Measurements from ENCODE around the gene ITPR1.

Gene ITPR1

DNA sequence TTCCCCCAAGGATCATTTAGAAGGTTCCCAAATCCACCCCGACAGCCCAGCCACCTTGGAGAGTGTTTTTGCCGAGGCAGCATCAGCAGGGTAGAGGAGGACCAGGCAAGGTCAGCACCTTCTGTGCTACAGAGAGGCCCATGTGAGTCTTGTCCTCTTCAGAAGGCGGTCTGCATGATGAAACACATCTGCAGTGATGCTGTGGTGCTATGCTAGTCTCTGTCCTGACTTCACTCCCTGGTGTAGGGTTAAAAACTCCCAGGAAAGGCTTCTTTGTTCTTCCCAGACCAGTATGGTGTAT, 87.9 kb downstream of the ITPR1 start:
- Histone ChIP-seq H3K9ac (ENCODE audit: low read depth, low read length) (no peak overlapping the region), H3K4me1 (ENCODE audit: insufficient read depth, low read length) (peaks cover 29% of the 10 kb centered on the region; the same call in 1 of the 2 replicates), H3K4me3 (ENCODE audit: low read length) (no peak overlapping the region), H3K27ac (ENCODE audit: low read depth, low read length) (no peak overlapping the region), H3K9me3 (ENCODE audit: insufficient read depth, low read depth, low read length) (no peaks in the 10 kb centered on the region), H3K36me3 (ENCODE audit: insufficient read depth, low read length) (no peaks in the 10 kb centered on the region), H3K27me3 (ENCODE audit: insufficient read depth, low read length) (no peaks in the 10 kb centered on the region)
- WGBS, result 87% methylated on average over 3 of the region's 3 CpGs

DNA sequence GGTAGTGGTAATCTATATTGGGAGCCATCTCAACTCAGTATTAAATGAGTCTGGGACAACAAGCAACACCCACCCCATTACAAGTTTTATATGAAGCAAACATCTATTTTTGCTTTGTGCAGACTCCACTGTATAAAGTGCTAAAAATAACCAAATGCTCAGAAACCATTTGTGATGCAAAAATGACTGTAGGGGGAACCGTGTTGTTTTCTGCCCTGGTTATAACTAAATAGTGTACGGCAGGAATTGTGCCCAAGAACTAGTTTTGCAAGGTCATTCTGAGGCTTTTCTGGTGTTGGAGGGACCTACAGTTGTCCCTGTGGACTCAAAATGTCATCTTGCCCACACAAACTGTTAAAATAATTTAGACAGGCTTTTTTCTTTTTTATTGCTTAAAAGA, 88.3 kb downstream of the ITPR1 start:
- WGBS, result 84% methylated on average over 2 of the region's 2 CpGs
- no peaks in the 10 kb centered on the region for H3K36me3 ChIP-seq (ENCODE audit: insufficient read depth, low read length)
- H3K27ac ChIP-seq (ENCODE audit: low read depth, low read length), result no peak overlapping the region
- no peaks in the 10 kb centered on the region for H3K27me3 ChIP-seq (ENCODE audit: insufficient read depth, low read length)
- peaks cover 29% of the 10 kb centered on the region; the same call in 1 of the 2 replicates for H3K4me1 ChIP-seq (ENCODE audit: insufficient read depth, low read length)
- no peak overlapping the region for H3K9ac ChIP-seq (ENCODE audit: low read depth, low read length)
- H3K4me3 ChIP-seq (ENCODE audit: low read length), result no peak overlapping the region
- H3K9me3 ChIP-seq (ENCODE audit: insufficient read depth, low read depth, low read length), result no peaks in the 10 kb centered on the region

DNA sequence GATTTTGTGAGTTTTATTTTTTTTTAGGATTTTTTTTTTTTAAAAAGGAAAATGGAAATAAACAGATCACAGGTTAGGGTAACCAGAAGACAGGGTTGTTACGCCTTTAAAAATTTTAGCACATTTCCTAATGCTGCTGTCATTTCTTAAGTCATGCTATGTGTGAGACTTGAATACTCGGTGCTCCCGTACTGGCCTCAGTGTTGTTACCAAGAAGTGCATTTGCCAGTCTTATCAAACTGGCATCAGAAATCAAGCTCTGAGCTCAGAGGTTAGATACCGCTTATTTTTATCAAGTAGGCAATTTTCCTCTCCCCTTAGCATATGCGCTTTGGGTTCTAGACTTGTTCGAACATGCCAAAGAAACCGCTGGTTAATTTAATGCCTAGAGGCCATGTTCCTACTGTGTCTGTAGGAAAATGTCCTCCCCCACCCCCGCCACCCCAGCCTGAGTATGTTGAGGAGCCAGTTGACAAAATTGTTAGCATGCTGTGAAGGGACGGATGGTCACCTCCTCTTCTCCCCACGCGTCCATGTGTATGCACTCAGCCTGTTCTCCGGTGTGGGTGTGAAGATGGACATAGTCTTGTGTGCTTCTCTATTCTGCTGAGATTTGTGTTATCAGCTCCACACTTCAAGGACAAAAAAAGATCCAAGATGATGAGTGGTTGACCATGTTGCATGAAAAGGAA, 88.9 kb downstream of the ITPR1 start:
- Histone ChIP-seq H3K36me3 (ENCODE audit: insufficient read depth, low read length) (no peaks in the 10 kb centered on the region), H3K9ac (ENCODE audit: low read depth, low read length) (no peak overlapping the region), H3K27me3 (ENCODE audit: insufficient read depth, low read length) (no peaks in the 10 kb centered on the region), H3K4me1 (ENCODE audit: insufficient read depth, low read length) (peaks cover 29% of the 10 kb centered on the region; the same call in 1 of the 2 replicates), H3K9me3 (ENCODE audit: insufficient read depth, low read depth, low read length) (no peaks in the 10 kb centered on the region), H3K27ac (ENCODE audit: low read depth, low read length) (no peak overlapping the region), H3K4me3 (ENCODE audit: low read length) (no peak overlapping the region)
- WGBS, result 92% methylated on average over 11 of the region's 12 CpGs

DNA sequence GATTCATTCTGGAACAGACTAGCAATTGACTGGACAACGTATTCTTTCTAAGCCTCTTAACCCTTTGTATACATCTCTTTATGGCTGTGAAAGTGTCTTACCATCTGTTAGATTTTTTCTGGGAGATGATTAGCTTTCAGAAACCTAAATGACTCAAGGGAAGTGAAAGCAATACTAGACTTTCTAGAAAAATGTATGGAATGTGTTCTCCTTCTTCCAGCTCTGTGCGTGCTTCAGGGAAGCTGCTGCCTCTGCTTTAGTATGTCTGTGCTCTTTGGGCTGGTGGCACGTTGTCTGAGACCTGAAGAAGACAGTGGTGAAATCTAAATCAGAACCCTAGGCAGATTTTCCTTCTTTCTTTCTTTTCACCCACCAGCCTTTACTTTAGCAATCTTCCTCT, 89.5 kb downstream of the ITPR1 start:
- Histone ChIP-seq H3K36me3 (ENCODE audit: insufficient read depth, low read length) (no peaks in the 10 kb centered on the region), H3K4me1 (ENCODE audit: insufficient read depth, low read length) (peaks cover 32% of the 10 kb centered on the region), H3K9me3 (ENCODE audit: insufficient read depth, low read depth, low read length) (no peaks in the 10 kb centered on the region), H3K9ac (ENCODE audit: low read depth, low read length) (no peak overlapping the region), H3K27ac (ENCODE audit: low read depth, low read length) (no peak overlapping the region), H3K4me3 (ENCODE audit: low read length) (no peak overlapping the region), H3K27me3 (ENCODE audit: insufficient read depth, low read length) (no peaks in the 10 kb centered on the region)
- WGBS, result 86% methylated on average over 3 of the region's 3 CpGs

DNA sequence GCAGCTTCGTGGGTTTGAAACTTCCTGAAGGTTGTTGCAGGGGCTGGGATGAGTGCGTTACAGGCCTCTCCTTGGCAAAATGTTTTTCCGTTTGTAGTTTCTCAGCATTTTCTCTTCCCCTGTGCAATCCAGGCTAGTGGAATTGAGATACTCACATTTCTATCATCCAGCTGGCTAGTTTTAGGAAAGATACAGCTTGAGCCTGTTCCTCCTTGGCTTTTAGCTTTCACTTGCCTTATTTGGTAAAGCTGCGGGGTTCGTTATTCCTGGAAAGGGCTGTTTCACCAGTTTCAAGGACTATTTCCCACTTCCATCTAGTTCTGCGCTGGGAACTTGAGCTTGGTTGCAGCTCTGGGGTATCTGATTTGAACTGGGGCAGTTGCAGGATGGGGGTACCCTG, 90.3 kb downstream of the ITPR1 start:
- Histone ChIP-seq H3K27me3 (ENCODE audit: insufficient read depth, low read length) (no peaks in the 10 kb centered on the region), H3K36me3 (ENCODE audit: insufficient read depth, low read length) (no peaks in the 10 kb centered on the region), H3K9me3 (ENCODE audit: insufficient read depth, low read depth, low read length) (no peaks in the 10 kb centered on the region), H3K27ac (ENCODE audit: low read depth, low read length) (0 out of 2 replicates have a peak overlapping the region, but pooled peaks have one; percentile 3), H3K4me3 (ENCODE audit: low read length) (no peak overlapping the region), H3K9ac (ENCODE audit: low read depth, low read length) (no peak overlapping the region), H3K4me1 (ENCODE audit: insufficient read depth, low read length) (peaks cover 39% of the 10 kb centered on the region)
- 84% methylated on average over 6 of the region's 6 CpGs for WGBS

DNA sequence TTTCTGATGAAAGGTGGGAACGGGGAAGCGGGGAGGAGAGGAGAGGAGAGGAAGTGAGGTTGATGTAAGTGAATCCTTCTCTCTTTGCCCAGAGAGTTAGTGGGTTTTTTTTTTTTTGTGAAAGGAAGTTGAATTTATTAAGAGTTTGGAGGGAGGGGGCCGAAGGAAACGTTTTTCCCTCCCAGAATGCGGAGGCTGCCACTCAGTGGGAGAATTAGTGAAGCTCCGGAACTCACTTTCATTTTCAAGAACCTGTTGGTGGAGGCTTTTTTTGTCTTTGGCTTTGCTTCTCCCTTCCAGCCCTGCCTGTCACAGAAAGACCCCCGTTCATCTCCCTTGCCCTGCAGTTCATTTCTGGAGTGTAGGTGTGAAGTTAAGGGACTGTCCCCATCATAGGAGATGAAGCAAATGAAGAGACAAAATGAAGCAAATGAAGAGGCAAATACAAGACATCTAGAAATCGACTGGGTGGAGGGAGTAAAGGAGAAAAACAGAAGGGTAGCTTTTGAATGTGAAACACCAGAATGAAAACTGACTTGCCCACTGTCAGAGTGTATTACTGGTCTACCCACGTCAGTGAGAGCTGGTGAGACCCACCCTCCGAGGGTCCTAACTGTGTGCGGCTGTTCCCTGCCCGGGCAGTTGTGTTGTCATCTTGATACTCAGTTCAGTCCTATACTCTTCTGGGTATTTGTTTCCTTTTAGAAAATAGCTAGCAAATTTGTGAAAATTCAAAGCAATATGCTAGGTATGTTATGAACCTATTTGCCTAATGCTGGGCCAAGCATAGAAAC, 91.5 kb downstream of the ITPR1 start:
- 77% methylated on average over 12 of the region's 12 CpGs for WGBS
- Histone ChIP-seq H3K9ac (ENCODE audit: low read depth, low read length) (no peak overlapping the region), H3K4me3 (ENCODE audit: low read length) (no peak overlapping the region), H3K27me3 (ENCODE audit: insufficient read depth, low read length) (no peaks in the 10 kb centered on the region), H3K36me3 (ENCODE audit: insufficient read depth, low read length) (no peaks in the 10 kb centered on the region), H3K4me1 (ENCODE audit: insufficient read depth, low read length) (peaks cover 43% of the 10 kb centered on the region), H3K9me3 (ENCODE audit: insufficient read depth, low read depth, low read length) (no peaks in the 10 kb centered on the region), H3K27ac (ENCODE audit: low read depth, low read length) (no peak overlapping the region)

DNA sequence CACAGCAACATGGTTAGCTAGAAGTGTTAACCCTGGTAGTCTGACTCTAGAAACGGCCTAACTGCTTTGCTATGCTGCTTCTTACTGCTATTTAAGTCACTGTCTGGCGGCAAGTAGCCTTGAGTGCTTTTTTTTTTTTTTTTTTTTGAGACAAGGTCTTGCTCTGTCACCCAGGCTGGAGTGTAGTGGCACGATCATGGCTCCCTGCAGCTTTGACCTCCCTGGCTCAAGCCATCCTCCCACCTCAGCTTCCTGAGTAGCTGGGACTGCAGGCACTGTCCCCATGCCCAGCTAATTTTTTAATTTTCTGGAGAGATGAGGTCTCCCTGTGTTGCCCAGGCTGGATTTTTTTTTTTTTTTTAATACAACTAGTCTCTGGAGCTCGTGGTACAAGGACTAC, 93.2 kb downstream of the ITPR1 start:
- no peaks in the 10 kb centered on the region for H3K9me3 ChIP-seq (ENCODE audit: insufficient read depth, low read depth, low read length)
- no peaks in the 10 kb centered on the region for H3K27me3 ChIP-seq (ENCODE audit: insufficient read depth, low read length)
- H3K9ac ChIP-seq (ENCODE audit: low read depth, low read length), result no peak overlapping the region
- no peaks in the 10 kb centered on the region for H3K36me3 ChIP-seq (ENCODE audit: insufficient read depth, low read length)
- H3K27ac ChIP-seq (ENCODE audit: low read depth, low read length), result no peak overlapping the region
- 86% methylated on average over 4 of the region's 4 CpGs for WGBS
- peaks cover 42% of the 10 kb centered on the region for H3K4me1 ChIP-seq (ENCODE audit: insufficient read depth, low read length)
- H3K4me3 ChIP-seq (ENCODE audit: low read length), result no peak overlapping the region

DNA sequence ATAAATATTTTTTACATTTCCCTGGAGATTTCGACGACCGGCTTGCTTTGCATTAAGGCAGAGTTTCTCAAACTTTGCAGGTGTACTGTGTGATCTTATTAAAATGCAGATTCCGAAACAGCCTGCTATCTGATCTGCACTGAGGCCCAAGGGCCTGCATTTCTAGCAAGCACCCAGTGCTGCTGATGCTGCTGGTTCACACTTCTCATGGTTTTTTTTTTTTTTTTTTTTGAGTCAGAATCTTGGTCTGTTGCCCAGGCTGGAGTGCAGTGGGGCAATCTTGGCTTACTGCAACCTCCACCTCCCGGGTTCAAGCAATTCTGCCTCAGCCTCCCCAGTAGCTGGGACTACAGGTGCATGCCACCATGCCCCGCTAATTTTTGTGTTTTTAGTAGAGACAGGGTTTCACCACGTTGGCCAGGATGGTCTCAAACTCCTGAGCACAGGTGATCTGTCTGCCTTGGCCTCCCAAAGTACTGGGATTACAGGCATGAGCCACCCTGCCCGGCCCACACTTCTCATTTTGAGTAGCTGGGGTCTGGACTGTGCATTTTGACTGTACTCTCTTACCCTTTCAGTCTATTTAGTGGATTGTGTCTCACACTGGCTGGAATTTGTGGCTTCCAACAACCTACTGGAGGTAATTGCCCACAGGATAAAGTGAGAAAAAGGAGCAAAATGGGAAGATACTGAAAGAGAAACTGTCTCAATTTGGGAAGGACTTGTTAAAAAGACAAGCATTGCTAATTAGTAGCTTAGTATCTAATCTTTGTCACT, 94.1 kb downstream of the ITPR1 start:
- Histone ChIP-seq H3K9ac (ENCODE audit: low read depth, low read length) (no peak overlapping the region), H3K27me3 (ENCODE audit: insufficient read depth, low read length) (no peaks in the 10 kb centered on the region), H3K36me3 (ENCODE audit: insufficient read depth, low read length) (no peaks in the 10 kb centered on the region), H3K4me1 (ENCODE audit: insufficient read depth, low read length) (peaks cover 34% of the 10 kb centered on the region), H3K9me3 (ENCODE audit: insufficient read depth, low read depth, low read length) (no peaks in the 10 kb centered on the region), H3K27ac (ENCODE audit: low read depth, low read length) (no peak overlapping the region), H3K4me3 (ENCODE audit: low read length) (no peak overlapping the region)
- 80% methylated on average over 8 of the region's 8 CpGs for WGBS

DNA sequence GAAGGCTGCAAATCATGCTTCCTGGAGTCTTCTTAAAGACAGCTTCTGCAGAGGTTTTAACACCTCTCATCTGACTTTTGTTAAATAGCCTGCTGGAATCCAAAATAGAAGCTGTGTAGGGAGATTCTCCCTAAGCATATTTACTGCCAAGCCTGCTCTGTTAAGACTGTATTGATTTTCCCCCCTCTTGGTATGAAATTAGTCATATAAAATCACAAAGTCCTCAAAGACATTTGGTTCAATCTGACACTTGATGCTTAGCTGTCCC, 94.6 kb downstream of the ITPR1 start:
- Histone ChIP-seq H3K9ac (ENCODE audit: low read depth, low read length) (no peak overlapping the region), H3K36me3 (ENCODE audit: insufficient read depth, low read length) (no peaks in the 10 kb centered on the region), H3K27ac (ENCODE audit: low read depth, low read length) (no peak overlapping the region), H3K4me3 (ENCODE audit: low read length) (no peak overlapping the region), H3K4me1 (ENCODE audit: insufficient read depth, low read length) (peaks cover 30% of the 10 kb centered on the region), H3K27me3 (ENCODE audit: insufficient read depth, low read length) (no peaks in the 10 kb centered on the region), H3K9me3 (ENCODE audit: insufficient read depth, low read depth, low read length) (no peaks in the 10 kb centered on the region)

DNA sequence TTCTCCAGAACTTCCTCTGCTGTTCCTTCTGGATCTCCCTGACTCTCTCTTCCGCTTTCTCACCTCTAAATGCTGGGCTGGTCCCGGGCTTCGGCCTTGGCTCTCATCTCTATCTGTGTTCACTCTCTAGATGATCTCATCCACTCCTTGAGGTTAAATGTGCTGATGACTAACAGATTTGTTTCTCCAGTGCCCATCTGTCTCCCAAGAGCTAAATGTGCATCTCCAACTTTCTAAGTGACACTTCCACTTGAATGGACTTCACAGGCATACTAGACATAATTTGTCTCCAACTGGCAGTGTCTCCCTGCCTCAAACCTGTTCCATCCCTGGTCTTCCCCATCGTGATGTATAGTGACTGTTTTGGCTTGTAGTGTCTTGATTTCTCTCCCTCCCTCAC, 95.3 kb downstream of the ITPR1 start:
- Histone ChIP-seq H3K9me3 (ENCODE audit: insufficient read depth, low read depth, low read length) (no peaks in the 10 kb centered on the region), H3K4me1 (ENCODE audit: insufficient read depth, low read length) (peaks cover 23% of the 10 kb centered on the region), H3K9ac (ENCODE audit: low read depth, low read length) (no peak overlapping the region), H3K27ac (ENCODE audit: low read depth, low read length) (no peak overlapping the region), H3K27me3 (ENCODE audit: insufficient read depth, low read length) (no peaks in the 10 kb centered on the region), H3K4me3 (ENCODE audit: low read length) (no peak overlapping the region), H3K36me3 (ENCODE audit: insufficient read depth, low read length) (no peaks in the 10 kb centered on the region)
- 85% methylated on average over 4 of the region's 4 CpGs for WGBS

DNA sequence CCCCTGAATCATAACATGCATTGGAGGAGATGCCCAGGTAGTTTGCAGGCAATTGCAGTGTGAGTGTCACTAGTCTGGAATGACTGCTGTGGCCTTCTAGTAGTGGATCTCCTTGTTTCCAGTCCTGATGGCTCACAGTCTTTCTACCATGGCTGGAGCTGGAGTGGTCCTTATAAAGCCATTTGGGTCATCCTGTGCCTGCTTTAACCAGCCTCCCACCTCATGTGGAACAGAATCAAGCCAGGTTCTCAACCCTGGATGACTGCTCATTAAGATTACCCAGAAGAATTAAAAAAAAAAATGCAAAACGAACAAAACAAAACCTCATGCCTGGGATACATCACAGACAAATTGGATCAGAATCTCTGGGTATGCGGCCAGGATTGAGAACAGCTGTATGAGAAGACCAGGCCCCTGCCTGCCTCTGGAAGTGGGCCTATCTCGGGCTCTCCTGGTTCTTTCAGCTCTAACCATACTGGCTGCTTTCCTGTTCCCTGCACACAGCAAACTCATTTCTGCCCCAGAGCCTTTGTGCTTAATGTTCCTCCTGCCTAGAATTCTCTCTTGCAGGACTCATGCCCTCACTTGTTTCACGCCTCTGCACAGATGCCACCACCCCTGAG, 96.4 kb downstream of the ITPR1 start:
- Histone ChIP-seq H3K4me1 (ENCODE audit: insufficient read depth, low read length) (peaks cover 13% of the 10 kb centered on the region), H3K27ac (ENCODE audit: low read depth, low read length) (no peak overlapping the region), H3K9me3 (ENCODE audit: insufficient read depth, low read depth, low read length) (no peaks in the 10 kb centered on the region), H3K36me3 (ENCODE audit: insufficient read depth, low read length) (no peaks in the 10 kb centered on the region), H3K9ac (ENCODE audit: low read depth, low read length) (no peak overlapping the region), H3K4me3 (ENCODE audit: low read length) (no peak overlapping the region), H3K27me3 (ENCODE audit: insufficient read depth, low read length) (no peaks in the 10 kb centered on the region)
- WGBS, result 90% methylated on average over 4 of the region's 4 CpGs

All from HUES64 (cell line).